Fibroblast of villous mesenchyme (primary cell): ENCODE results near the gene ZNF18. TPM values are rescaled to one million over a fixed set of nuclear protein-coding genes. Genes with fewer than 3 reads are reported as not detected.

Experiments
- DNase-seq: peaks from one replicate; pipeline ENCODE4 v3.0.0-alpha.2; 2010; ENCODE audit warnings: low read depth
- H3K4me3 ChIP-seq: 2 replicates; pipeline ENCODE4 v1.5.1; 2011; ENCODE audit warnings: low read depth, mild to moderate bottlenecking, low read length
- total RNA-seq: library from RNA; depleted of rRNA; stranded (reverse); fragments of >200 nt; gene quantifications from 2 replicates; pipeline ENCODE4 v1.2.3, GENCODE V29; 2012
- TF ChIP-seq, protein P1 (sequence below): IDR thresholded peaks from 2 replicates; pipeline ENCODE4 v1.5.1; 2012; ENCODE audit warnings: low read depth, mild to moderate bottlenecking, low read length; ENCODE audit not compliant: insufficient read depth

The ZNF18 gene
- total RNA-seq, 1 donor: 10.4 TPM

DNA sequence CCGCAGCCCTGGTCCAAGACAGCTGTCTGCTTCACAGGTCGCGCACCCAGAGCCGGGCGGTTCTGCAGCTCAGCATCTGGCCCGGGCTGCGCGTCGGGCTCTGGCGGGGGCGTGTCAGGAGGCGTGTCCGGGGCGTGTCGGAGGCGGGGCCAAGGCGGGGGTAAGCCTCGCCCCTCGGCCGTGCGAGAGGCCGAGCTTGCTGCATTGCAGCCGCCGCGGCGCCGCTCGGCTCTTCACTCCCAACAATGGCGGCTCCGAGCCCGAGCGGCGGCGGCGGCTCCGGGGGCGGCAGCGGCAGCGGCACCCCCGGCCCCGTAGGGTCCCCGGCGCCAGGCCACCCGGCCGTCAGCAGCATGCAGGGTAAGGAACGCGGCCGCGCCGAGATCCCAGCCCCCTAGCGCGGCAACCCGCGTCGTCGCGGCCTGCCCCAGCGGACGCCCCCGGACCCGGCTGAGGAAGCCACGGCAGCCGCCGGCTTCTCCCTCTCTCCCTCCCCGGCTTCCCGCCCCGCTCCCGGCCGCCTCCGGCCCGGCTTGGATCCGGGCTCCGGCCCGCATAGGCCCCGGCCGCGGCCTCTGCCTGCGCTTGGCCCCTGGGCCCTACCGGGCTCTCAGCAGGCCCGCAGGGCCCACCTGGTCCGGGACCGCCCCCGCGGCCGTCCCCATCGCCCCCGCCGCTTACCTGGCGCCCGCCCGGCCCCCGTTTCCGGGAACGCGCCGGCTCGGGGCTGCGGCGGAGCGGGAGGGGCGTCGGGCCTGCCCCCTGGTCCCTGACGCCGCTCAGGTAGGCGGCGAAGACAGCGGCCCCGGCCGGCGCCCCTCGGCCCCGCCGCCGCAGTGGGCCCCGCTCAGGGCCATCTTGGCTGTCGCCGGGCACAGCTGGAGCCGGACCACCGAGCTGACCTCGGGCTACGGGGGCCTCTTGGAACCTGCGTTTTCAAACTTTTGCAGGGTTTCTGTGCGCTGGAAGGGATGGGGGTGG is 23.7 kb upstream of the ZNF18 start, which contains the start of gene MAP2K4:
Gene MAP2K4 (plus strand): TSS at position 236 of the 981 bp plus-strand sequence. CDS start 10 bp downstream, at position 246.
- peak; percentile 91 for DNase-seq
- H3K4me3 ChIP-seq: peak within 1 kb of the TSS; percentile 73
- TF ChIP-seq, protein P1, sequence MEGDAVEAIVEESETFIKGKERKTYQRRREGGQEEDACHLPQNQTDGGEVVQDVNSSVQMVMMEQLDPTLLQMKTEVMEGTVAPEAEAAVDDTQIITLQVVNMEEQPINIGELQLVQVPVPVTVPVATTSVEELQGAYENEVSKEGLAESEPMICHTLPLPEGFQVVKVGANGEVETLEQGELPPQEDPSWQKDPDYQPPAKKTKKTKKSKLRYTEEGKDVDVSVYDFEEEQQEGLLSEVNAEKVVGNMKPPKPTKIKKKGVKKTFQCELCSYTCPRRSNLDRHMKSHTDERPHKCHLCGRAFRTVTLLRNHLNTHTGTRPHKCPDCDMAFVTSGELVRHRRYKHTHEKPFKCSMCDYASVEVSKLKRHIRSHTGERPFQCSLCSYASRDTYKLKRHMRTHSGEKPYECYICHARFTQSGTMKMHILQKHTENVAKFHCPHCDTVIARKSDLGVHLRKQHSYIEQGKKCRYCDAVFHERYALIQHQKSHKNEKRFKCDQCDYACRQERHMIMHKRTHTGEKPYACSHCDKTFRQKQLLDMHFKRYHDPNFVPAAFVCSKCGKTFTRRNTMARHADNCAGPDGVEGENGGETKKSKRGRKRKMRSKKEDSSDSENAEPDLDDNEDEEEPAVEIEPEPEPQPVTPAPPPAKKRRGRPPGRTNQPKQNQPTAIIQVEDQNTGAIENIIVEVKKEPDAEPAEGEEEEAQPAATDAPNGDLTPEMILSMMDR: no peak

DNA sequence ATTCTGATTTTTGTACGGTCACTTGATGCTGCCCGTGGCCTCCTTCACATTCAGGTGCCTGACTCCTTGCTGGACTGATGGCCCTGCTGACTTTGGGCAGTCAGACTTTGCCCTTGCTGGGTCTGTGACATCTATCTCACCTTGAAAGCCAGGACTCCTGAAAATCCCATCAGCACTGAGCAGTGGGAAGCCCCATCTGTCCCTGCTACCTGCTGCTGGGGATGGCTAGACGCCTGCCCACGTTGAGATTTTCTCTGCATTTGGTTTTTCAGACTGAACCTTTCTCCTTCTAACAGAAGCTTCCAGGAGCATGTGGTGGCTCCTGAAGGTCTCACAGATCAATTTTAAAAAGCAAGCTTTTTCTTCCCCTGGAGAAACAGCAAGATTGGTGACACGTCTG is 10.2 kb upstream of the ZNF18 start:
- TF ChIP-seq, protein P1: no peak
- no peak for DNase-seq
- H3K4me3 ChIP-seq: no peak overlapping the region

DNA sequence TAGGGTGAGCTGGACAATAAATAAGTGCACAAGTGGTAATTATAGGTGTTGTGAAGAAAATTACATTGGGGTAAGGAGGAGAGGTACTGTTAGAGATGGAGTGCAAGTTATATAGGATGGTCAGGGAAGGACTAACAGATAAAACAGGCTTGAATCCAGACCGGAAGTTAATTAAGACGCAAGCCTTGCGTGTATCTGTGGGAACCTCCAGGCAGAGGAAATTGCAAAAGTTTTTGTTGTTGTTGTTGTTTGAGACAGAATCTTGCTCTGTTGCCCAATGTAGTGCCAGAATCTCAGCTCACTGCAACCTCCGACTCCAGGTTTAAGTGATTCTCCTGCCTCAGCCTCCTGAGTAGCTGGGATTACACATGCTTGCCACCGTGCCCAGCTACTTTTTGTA is 2.4 kb upstream of the ZNF18 start:
- TF ChIP-seq, protein P1: no peak
- DNase-seq: peak; percentile 63
- no peak overlapping the region for H3K4me3 ChIP-seq

DNA sequence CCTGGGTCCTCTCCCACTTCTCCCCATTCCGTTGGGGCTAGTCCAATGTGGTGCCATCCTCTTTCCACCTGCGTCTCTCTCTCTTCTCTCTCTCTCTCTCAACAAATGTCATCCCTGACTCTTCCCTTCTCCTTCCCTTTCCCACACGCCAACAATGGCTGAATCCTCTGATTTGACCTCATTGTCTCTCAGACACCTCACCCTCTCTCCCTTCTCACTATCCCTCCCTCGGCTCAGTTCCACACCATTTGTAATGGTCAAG is 628 bp upstream of the ZNF18 start:
- no peak for DNase-seq
- TF ChIP-seq, protein P1: no peak
- H3K4me3 ChIP-seq: peak overlapping the region; percentile 83

DNA sequence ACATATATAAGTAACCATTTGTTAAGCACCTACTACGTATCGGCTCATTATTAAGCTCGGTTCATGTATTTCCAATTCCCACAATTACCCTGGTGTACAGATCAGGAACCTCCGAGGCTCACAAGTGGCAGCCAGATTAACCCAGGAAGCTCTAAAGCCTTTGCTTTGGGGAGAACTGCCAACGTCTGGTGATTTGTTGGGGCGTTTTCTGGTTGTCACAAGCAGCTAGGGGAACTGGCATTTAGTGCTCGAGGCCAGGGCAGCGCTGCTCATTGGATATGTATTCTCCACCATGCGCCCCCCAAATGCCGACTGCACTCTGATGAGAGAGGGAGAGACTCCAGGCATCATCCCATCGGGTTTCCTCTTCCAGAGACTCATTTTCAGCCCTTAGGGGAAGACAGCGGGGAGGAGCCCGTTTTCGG is 541 bp downstream of the ZNF18 start:
- TF ChIP-seq, protein P1: peak; percentile 16
- peak overlapping the region; percentile 83 for H3K4me3 ChIP-seq
- peak; percentile 43 for DNase-seq

DNA sequence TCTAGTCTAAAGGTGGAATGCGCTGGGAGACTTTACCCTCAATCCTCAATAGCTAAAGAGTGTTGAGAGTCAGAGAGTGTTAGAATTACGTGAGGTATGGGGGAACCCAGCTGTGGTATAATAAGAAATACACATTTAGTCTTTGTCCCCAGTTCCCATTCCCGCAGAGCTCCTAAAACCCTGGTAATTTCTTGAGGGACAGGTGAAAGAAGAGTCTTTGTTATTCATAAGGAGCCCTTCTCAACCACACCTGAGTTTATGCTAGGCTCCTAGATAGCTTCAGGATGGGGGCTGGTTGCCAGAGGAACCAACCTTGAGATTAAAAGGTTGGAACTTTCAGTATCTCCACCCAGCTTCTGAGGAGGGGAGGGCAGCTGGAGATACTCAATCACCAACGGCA is 5.8 kb downstream of the ZNF18 start:
- TF ChIP-seq, protein P1: no peak
- no peak overlapping the region for H3K4me3 ChIP-seq

More for the DNA sequence above, 5.8 kb downstream of the ZNF18 start:
- no peak for DNase-seq
